Measurements from ENCODE around the gene PRSS12. TPM values are rescaled to one million over a fixed set of nuclear protein-coding genes. Genes with fewer than 3 reads are reported as not detected.

Gene PRSS12
- total RNA-seq, 1 experiment from 2014 or later: 14.1 TPM

DNA sequence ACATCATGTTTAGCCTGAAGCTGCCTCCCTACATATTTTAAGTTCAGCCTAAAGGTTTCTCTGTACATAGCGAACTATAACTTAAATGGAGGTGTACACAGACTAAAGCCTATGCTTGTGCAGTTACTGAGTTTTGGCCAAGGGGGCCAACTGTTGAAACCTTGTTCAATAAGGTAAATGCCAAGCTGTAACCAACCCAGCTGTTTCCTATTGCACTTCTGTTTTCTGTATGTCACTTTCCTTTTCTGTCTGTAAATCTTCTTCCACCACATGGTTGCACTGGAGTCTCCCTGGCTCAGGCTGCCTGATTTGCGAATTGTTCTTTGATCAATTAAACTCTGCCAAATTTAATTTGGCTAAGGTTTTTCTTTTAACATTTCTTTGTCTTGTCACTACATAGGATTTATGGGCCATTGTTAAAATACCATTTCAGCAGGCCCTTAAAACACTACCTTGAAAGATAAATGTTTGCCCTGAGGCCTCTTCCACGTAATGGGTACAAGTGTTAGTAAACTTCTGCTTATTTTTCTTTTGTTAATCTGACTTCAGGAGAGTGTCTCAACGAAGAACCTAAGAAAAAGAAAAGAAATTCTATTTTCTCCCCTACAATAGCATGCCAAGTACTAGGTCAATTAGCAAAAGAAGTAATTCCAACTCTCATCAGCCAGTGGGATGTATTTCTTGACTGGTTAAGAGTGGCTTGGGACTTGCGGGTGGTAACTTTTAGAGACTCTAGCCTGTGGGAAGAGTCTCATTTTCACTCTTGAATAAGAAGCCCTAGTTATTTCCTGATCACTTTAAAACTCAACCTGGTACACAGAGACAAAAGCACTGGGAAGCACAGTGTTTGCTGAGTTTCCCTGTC is 45.7 kb upstream of the PRSS12 start (continued):
- TF ChIP-seq, protein P1, sequence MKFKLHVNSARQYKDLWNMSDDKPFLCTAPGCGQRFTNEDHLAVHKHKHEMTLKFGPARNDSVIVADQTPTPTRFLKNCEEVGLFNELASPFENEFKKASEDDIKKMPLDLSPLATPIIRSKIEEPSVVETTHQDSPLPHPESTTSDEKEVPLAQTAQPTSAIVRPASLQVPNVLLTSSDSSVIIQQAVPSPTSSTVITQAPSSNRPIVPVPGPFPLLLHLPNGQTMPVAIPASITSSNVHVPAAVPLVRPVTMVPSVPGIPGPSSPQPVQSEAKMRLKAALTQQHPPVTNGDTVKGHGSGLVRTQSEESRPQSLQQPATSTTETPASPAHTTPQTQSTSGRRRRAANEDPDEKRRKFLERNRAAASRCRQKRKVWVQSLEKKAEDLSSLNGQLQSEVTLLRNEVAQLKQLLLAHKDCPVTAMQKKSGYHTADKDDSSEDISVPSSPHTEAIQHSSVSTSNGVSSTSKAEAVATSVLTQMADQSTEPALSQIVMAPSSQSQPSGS (CRISPR knock-in tag; IDR thresholded peaks at IDR 0.05; ENCODE audit: borderline replicate concordance, low read depth): no peak
- TF ChIP-seq NR2C2 (CRISPR knock-in tag; IDR thresholded peaks at IDR 0.05): no peak
- TF ChIP-seq NFYB (CRISPR knock-in tag; conservative IDR thresholded peaks at IDR 0.05; ENCODE audit: low read depth): no peak
- TF ChIP-seq PREB (CRISPR knock-in tag; IDR thresholded peaks at IDR 0.05; ENCODE audit: borderline replicate concordance): no peak
- TF ChIP-seq CREB1 (CRISPR knock-in tag; IDR thresholded peaks at IDR 0.05): no peak
- no peak for TF ChIP-seq FOXK1 (CRISPR knock-in tag; IDR thresholded peaks at IDR 0.05)
- no peak for TF ChIP-seq STAT6 (CRISPR knock-in tag; conservative IDR thresholded peaks at IDR 0.05; ENCODE audit: low read depth)
- TF ChIP-seq, protein P2, sequence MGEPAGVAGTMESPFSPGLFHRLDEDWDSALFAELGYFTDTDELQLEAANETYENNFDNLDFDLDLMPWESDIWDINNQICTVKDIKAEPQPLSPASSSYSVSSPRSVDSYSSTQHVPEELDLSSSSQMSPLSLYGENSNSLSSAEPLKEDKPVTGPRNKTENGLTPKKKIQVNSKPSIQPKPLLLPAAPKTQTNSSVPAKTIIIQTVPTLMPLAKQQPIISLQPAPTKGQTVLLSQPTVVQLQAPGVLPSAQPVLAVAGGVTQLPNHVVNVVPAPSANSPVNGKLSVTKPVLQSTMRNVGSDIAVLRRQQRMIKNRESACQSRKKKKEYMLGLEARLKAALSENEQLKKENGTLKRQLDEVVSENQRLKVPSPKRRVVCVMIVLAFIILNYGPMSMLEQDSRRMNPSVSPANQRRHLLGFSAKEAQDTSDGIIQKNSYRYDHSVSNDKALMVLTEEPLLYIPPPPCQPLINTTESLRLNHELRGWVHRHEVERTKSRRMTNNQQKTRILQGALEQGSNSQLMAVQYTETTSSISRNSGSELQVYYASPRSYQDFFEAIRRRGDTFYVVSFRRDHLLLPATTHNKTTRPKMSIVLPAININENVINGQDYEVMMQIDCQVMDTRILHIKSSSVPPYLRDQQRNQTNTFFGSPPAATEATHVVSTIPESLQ (CRISPR knock-in tag; IDR thresholded peaks at IDR 0.05): no peak
- no peak for TF ChIP-seq ZNF317 (CRISPR knock-in tag; IDR thresholded peaks at IDR 0.05; ENCODE audit: borderline replicate concordance, low read depth)
- TF ChIP-seq HMGA2 (CRISPR knock-in tag; IDR thresholded peaks at IDR 0.05): no peak
- TF ChIP-seq TEAD1 (CRISPR knock-in tag; IDR thresholded peaks at IDR 0.05): no peak

- H3K4me1 Mint-ChIP-seq: peaks cover 54% of the 10 kb centered on the region
- POLR2A ChIA-PET: no interaction called here
- H3K27ac Mint-ChIP-seq: 0 out of 2 replicates have a peak overlapping the region, but pooled peaks have one; percentile 14
- H3K9me3 Mint-ChIP-seq: peaks cover 7% of the 10 kb centered on the region
- CTCF ChIA-PET: interaction anchor here (1.2 kb wide), 1 partner anchor 45 kb away, joined by 5 read pairs; the partner anchor contains the start of gene PRSS12
- peaks cover 23% of the 10 kb centered on the region for H3K27me3 Mint-ChIP-seq (ENCODE audit: low read depth)
- no peak overlapping the region for H3K4me3 Mint-ChIP-seq
- H3K36me3 Mint-ChIP-seq: peaks cover 5% of the 10 kb centered on the region
- no peak for ATAC-seq
- DNase-seq (ENCODE audit: low spot score): no peak
- TF ChIP-seq ZNF671 (CRISPR knock-in tag; IDR thresholded peaks at IDR 0.05) (no peak), ZNF219 (CRISPR knock-in tag; IDR thresholded peaks at IDR 0.05; ENCODE audit: borderline replicate concordance) (no peak), CREB1 (CRISPR knock-in tag; IDR thresholded peaks at IDR 0.05) (no peak), EMX1 (CRISPR knock-in tag; IDR thresholded peaks at IDR 0.05) (no peak), RELA (CRISPR knock-in tag; IDR thresholded peaks at IDR 0.05; ENCODE audit: borderline replicate concordance) (no peak), NFYB (CRISPR knock-in tag; conservative IDR thresholded peaks at IDR 0.05; ENCODE audit: low read depth) (no peak), GRHL2 (CRISPR knock-in tag; IDR thresholded peaks at IDR 0.05; ENCODE audit: insufficient replicate concordance, severe bottlenecking) (no peak), JUN (CRISPR knock-in tag; IDR thresholded peaks at IDR 0.05) (no peak), PRRX2 (CRISPR knock-in tag; IDR thresholded peaks at IDR 0.05) (no peak), ZNF423 (CRISPR knock-in tag; IDR thresholded peaks at IDR 0.05) (no peak), AFF4 (CRISPR knock-in tag; IDR thresholded peaks at IDR 0.05; ENCODE audit: borderline replicate concordance) (no peak), ZNF317 (CRISPR knock-in tag; IDR thresholded peaks at IDR 0.05; ENCODE audit: borderline replicate concordance, low read depth) (no peak)
- TF ChIP-seq, protein P3, sequence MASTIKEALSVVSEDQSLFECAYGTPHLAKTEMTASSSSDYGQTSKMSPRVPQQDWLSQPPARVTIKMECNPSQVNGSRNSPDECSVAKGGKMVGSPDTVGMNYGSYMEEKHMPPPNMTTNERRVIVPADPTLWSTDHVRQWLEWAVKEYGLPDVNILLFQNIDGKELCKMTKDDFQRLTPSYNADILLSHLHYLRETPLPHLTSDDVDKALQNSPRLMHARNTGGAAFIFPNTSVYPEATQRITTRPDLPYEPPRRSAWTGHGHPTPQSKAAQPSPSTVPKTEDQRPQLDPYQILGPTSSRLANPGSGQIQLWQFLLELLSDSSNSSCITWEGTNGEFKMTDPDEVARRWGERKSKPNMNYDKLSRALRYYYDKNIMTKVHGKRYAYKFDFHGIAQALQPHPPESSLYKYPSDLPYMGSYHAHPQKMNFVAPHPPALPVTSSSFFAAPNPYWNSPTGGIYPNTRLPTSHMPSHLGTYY (CRISPR knock-in tag; IDR thresholded peaks at IDR 0.05): no peak
These were observed 44.8 kb upstream of the PRSS12 start for GRCh38 chr4:118397623-118397979.

Measured in WTC11 (cell line).